SJCRH30 (cell line): ENCODE results near the gene JADE1. TPM values are rescaled to one million over a fixed set of nuclear protein-coding genes. Genes with fewer than 3 reads are reported as not detected.

ENCODE experiments used
- DNase-seq, 2 experiments: peaks; one replicate each; pipeline ENCODE4 v3.0.0-alpha.2; 2015 to 2020
- H3K27ac ChIP-seq: fragments of 250-450 bp; sonication (Bioruptor Pico); 2 replicates; pipeline ENCODE4 v1.5.1; 2020; ENCODE audit warnings: mild to moderate bottlenecking, moderate library complexity
- H3K27me3 ChIP-seq: fragments of 250-450 bp; sonication (Bioruptor Pico); 2 replicates; pipeline ENCODE4 v1.5.1; 2020; ENCODE audit warnings: mild to moderate bottlenecking, moderate library complexity
- H3K36me3 ChIP-seq: fragments of 250-450 bp; sonication (Bioruptor Pico); 2 replicates; pipeline ENCODE4 v1.5.1; 2020; ENCODE audit warnings: mild to moderate bottlenecking, moderate library complexity
- H3K4me1 ChIP-seq: fragments of 250-450 bp; sonication (Bioruptor Pico); 2 replicates; pipeline ENCODE4 v1.5.1; 2020; ENCODE audit warnings: mild to moderate bottlenecking, moderate library complexity
- H3K4me3 ChIP-seq: fragments of 250-450 bp; sonication (Bioruptor Pico); 2 replicates; pipeline ENCODE4 v1.5.1; 2020; ENCODE audit warnings: mild to moderate bottlenecking, moderate library complexity
- H3K9me3 ChIP-seq: fragments of 250-450 bp; sonication (Bioruptor Pico); replicated peaks from 2 replicates; pipeline ENCODE4 v1.5.1; 2020; ENCODE audit warnings: mild to moderate bottlenecking, moderate library complexity
- total RNA-seq: library from RNA; depleted of rRNA; stranded (reverse); fragments of >200 nt; shearing (Covaris generic); gene quantifications from 2 replicates; pipeline ENCODE4 v1.2.3, GENCODE V29; 2014

Gene JADE1
- total RNA-seq, 1 experiment from 2014 or later, result 27.5 TPM

GRCh38 chr4:128821151-128821550, 11.7 kb downstream of the JADE1 start:
- H3K36me3 ChIP-seq, result peaks cover 5% of the 10 kb centered on the region
- no peaks in the 10 kb centered on the region for H3K9me3 ChIP-seq
- no peak overlapping the region for H3K27ac ChIP-seq
- no peaks in the 10 kb centered on the region for H3K27me3 ChIP-seq
- no peaks in the 10 kb centered on the region for H3K4me1 ChIP-seq
- H3K4me3 ChIP-seq, result no peak overlapping the region
- no peak for DNase-seq

- no peaks in the 10 kb centered on the region for H3K9me3 ChIP-seq
- peaks cover 2% of the 10 kb centered on the region for H3K36me3 ChIP-seq
- DNase-seq, result no peak
- H3K4me3 ChIP-seq, result no peak overlapping the region
- no peaks in the 10 kb centered on the region for H3K27me3 ChIP-seq
- H3K4me1 ChIP-seq, result no peaks in the 10 kb centered on the region
- H3K27ac ChIP-seq, result no peak overlapping the region
These were observed 13.6 kb downstream of the JADE1 start for GRCh38 chr4:128823025-128823661.

- Histone ChIP-seq H3K27ac (no peak overlapping the region), H3K4me3 (no peak overlapping the region), H3K4me1 (no peaks in the 10 kb centered on the region), H3K36me3 (peaks cover 2% of the 10 kb centered on the region; the same call in 1 of the 2 replicates), H3K9me3 (no peaks in the 10 kb centered on the region), H3K27me3 (no peaks in the 10 kb centered on the region)
- DNase-seq, result no peak
These were observed 15.7 kb downstream of the JADE1 start for GRCh38 chr4:128825226-128825625.

GRCh38 chr4:128827296-128827695, 17.8 kb downstream of the JADE1 start:
- no peak overlapping the region for H3K27ac ChIP-seq
- DNase-seq, result no peak

GRCh38 chr4:128830906-128831503, 21.5 kb downstream of the JADE1 start:
- Histone ChIP-seq H3K9me3 (no peaks in the 10 kb centered on the region), H3K27me3 (no peaks in the 10 kb centered on the region), H3K27ac (no peak overlapping the region), H3K4me3 (no peak overlapping the region), H3K4me1 (peaks cover 3% of the 10 kb centered on the region; the same call in 1 of the 2 replicates), H3K36me3 (peaks cover 18% of the 10 kb centered on the region)
- DNase-seq, result no peak

More at GRCh38 chr4:128827296-128827695, 17.8 kb downstream of the JADE1 start:
- H3K36me3 ChIP-seq, result peaks cover 12% of the 10 kb centered on the region
- H3K4me3 ChIP-seq, result no peak overlapping the region
- peaks cover 3% of the 10 kb centered on the region; the same call in 1 of the 2 replicates for H3K4me1 ChIP-seq
- no peaks in the 10 kb centered on the region for H3K9me3 ChIP-seq
- H3K27me3 ChIP-seq, result no peaks in the 10 kb centered on the region

GRCh38 chr4:128831531-128832242, 22.2 kb downstream of the JADE1 start:
- DNase-seq, result no peak
- Histone ChIP-seq H3K9me3 (no peaks in the 10 kb centered on the region), H3K4me1 (peaks cover 3% of the 10 kb centered on the region; the same call in 1 of the 2 replicates), H3K4me3 (no peak overlapping the region), H3K27me3 (no peaks in the 10 kb centered on the region), H3K27ac (no peak overlapping the region), H3K36me3 (peaks cover 18% of the 10 kb centered on the region)

- DNase-seq, result no peak
- peaks cover 3% of the 10 kb centered on the region; the same call in 1 of the 2 replicates for H3K4me1 ChIP-seq
- H3K9me3 ChIP-seq, result no peaks in the 10 kb centered on the region
- no peak overlapping the region for H3K27ac ChIP-seq
- H3K27me3 ChIP-seq, result no peaks in the 10 kb centered on the region
- H3K36me3 ChIP-seq, result peaks cover 18% of the 10 kb centered on the region
- H3K4me3 ChIP-seq, result no peak overlapping the region
These were observed 22.7 kb downstream of the JADE1 start for GRCh38 chr4:128832243-128832625.

- Histone ChIP-seq H3K4me1 (peaks cover 3% of the 10 kb centered on the region; the same call in 1 of the 2 replicates), H3K4me3 (no peak overlapping the region), H3K36me3 (peaks cover 14% of the 10 kb centered on the region), H3K27ac (no peak overlapping the region), H3K27me3 (no peaks in the 10 kb centered on the region), H3K9me3 (no peaks in the 10 kb centered on the region)
- DNase-seq, result peak in 1 of 2 experiments; percentile 8
These were observed 26.2 kb downstream of the JADE1 start for GRCh38 chr4:128835498-128836222.

- Histone ChIP-seq H3K4me3 (no peak overlapping the region), H3K4me1 (no peaks in the 10 kb centered on the region), H3K27ac (no peak overlapping the region), H3K27me3 (no peaks in the 10 kb centered on the region), H3K9me3 (no peaks in the 10 kb centered on the region), H3K36me3 (peaks cover 10% of the 10 kb centered on the region; the same call in 1 of the 2 replicates)
- DNase-seq, result no peak
These were observed 27.7 kb downstream of the JADE1 start for GRCh38 chr4:128837198-128837597.

- no peaks in the 10 kb centered on the region for H3K27me3 ChIP-seq
- peaks cover 7% of the 10 kb centered on the region; the same call in 1 of the 2 replicates for H3K36me3 ChIP-seq
- H3K4me1 ChIP-seq, result no peaks in the 10 kb centered on the region
- H3K27ac ChIP-seq, result no peak overlapping the region
- no peaks in the 10 kb centered on the region for H3K9me3 ChIP-seq
- no peak overlapping the region for H3K4me3 ChIP-seq
- DNase-seq, result no peak
These were observed 28.2 kb downstream of the JADE1 start for GRCh38 chr4:128837679-128838078.

GRCh38 chr4:128840711-128841318, 31.3 kb downstream of the JADE1 start:
- Histone ChIP-seq H3K36me3 (peaks cover 8% of the 10 kb centered on the region; the same call in 1 of the 2 replicates), H3K9me3 (no peaks in the 10 kb centered on the region), H3K27me3 (no peaks in the 10 kb centered on the region), H3K27ac (no peak overlapping the region), H3K4me3 (no peak overlapping the region), H3K4me1 (no peaks in the 10 kb centered on the region)
- DNase-seq, result no peak

GRCh38 chr4:128841402-128841801, 31.9 kb downstream of the JADE1 start:
- H3K4me3 ChIP-seq, result no peak overlapping the region
- no peak overlapping the region for H3K27ac ChIP-seq
- no peaks in the 10 kb centered on the region for H3K27me3 ChIP-seq
- no peak for DNase-seq
- peaks cover 11% of the 10 kb centered on the region for H3K36me3 ChIP-seq
- no peaks in the 10 kb centered on the region for H3K4me1 ChIP-seq
- H3K9me3 ChIP-seq, result no peaks in the 10 kb centered on the region

- no peaks in the 10 kb centered on the region for H3K27me3 ChIP-seq
- H3K9me3 ChIP-seq, result no peaks in the 10 kb centered on the region
- no peak for DNase-seq
- H3K27ac ChIP-seq, result no peak overlapping the region
- H3K36me3 ChIP-seq, result peaks cover 25% of the 10 kb centered on the region
- H3K4me1 ChIP-seq, result no peaks in the 10 kb centered on the region
- no peak overlapping the region for H3K4me3 ChIP-seq
These were observed 35.4 kb downstream of the JADE1 start for GRCh38 chr4:128844931-128845330.

GRCh38 chr4:128846063-128846462, 36.6 kb downstream of the JADE1 start:
- H3K4me1 ChIP-seq, result no peaks in the 10 kb centered on the region
- peaks cover 31% of the 10 kb centered on the region for H3K36me3 ChIP-seq
- no peak for DNase-seq
- H3K27ac ChIP-seq, result no peak overlapping the region
- no peaks in the 10 kb centered on the region for H3K27me3 ChIP-seq
- no peak overlapping the region for H3K4me3 ChIP-seq
- no peaks in the 10 kb centered on the region for H3K9me3 ChIP-seq
